ENCODE data around the gene SDF4. TPM values are rescaled to one million over a fixed set of nuclear protein-coding genes. Genes with fewer than 3 reads are reported as not detected.

The SDF4 gene
- total RNA-seq, 2 donors from 2014 or later: 121 to 151 TPM

GRCh38 chr1:1219341-1219740 is 12.5 kb downstream of the SDF4 start:
- intact Hi-C loops (cut with DNase I): no loop called here
- DNase-seq (ENCODE audit: low spot score): no peak

- DNase-seq (ENCODE audit: low spot score): no peak
- intact Hi-C loops (cut with DNase I): no loop called here
These were observed 13.1 kb downstream of the SDF4 start for GRCh38 chr1:1218524-1219200.

- intact Hi-C loops (cut with DNase I): no loop called here
- DNase-seq (ENCODE audit: low spot score): no peak
These were observed 13.9 kb downstream of the SDF4 start for GRCh38 chr1:1217621-1218523.

- DNase-seq (ENCODE audit: low spot score): no peak
- intact Hi-C loops (cut with DNase I): no loop called here
These were observed 14.8 kb downstream of the SDF4 start for GRCh38 chr1:1216770-1217620.

- no peak for DNase-seq (ENCODE audit: low spot score)
- intact Hi-C loops (cut with DNase I): no loop called here
These were observed 15.8 kb downstream of the SDF4 start for GRCh38 chr1:1215881-1216605.

GRCh38 chr1:1215080-1215676 is 16.6 kb downstream of the SDF4 start:
- no peak for DNase-seq (ENCODE audit: low spot score)
- intact Hi-C loops (cut with DNase I): no loop called here

- no peak for DNase-seq (ENCODE audit: low spot score)
- intact Hi-C loops (cut with DNase I): no loop called here
These were observed 18.2 kb downstream of the SDF4 start, which contains the start of gene TNFRSF4 for GRCh38 chr1:1213345-1214265. TNFRSF4 (minus strand) TSS chr1:1214153; CDS start chr1:1214127, 26 bp downstream.

GRCh38 chr1:1212780-1213344 is 18.9 kb downstream of the SDF4 start:
- no peak for DNase-seq (ENCODE audit: low spot score)
- intact Hi-C loops (cut with DNase I): no loop called here

- intact Hi-C loops (cut with DNase I): no loop called here
- DNase-seq (ENCODE audit: low spot score): no peak
These were observed 20.0 kb downstream of the SDF4 start for GRCh38 chr1:1211541-1212441.

GRCh38 chr1:1210726-1211540 is 20.9 kb downstream of the SDF4 start:
- intact Hi-C loops (cut with DNase I): no loop called here
- peak; percentile 62 for DNase-seq (ENCODE audit: low spot score)

- DNase-seq (ENCODE audit: low spot score): peak; percentile 80
- intact Hi-C loops (cut with DNase I): no loop called here
These were observed 22.9 kb downstream of the SDF4 start for GRCh38 chr1:1208713-1209433.

- peak; percentile 69 for DNase-seq (ENCODE audit: low spot score)
- intact Hi-C loops (cut with DNase I): no loop called here
These were observed 24.3 kb downstream of the SDF4 start for GRCh38 chr1:1207571-1207892.

GRCh38 chr1:1206966-1207531 is 24.8 kb downstream of the SDF4 start:
- intact Hi-C loops (cut with DNase I): no loop called here
- DNase-seq (ENCODE audit: low spot score): peak; percentile 67

GRCh38 chr1:1206376-1206965 is 25.3 kb downstream of the SDF4 start, which contains the start of gene TNFRSF18:
TNFRSF18 (minus strand) TSS chr1:1206592; CDS start chr1:1206571, 21 bp downstream.
- intact Hi-C loops (cut with DNase I): no loop called here
- DNase-seq (ENCODE audit: low spot score): no peak

All from posterior vena cava (tissue), 2 donors.